HFFc6 (cell line): ENCODE results near the gene CDH13. TPM values are rescaled to one million over a fixed set of nuclear protein-coding genes. Genes with fewer than 3 reads are reported as not detected.

ENCODE experiments used
- DNase-seq: peaks from one replicate; pipeline ENCODE4 v3.0.0-alpha.2; 2018
- H3K27ac Mint-ChIP-seq: 2 replicates; pipeline ENCODE4 v1.8.0; 2020; ENCODE audit warnings: mild to moderate bottlenecking, mixed read lengths
- H3K27me3 Mint-ChIP-seq: 2 replicates; pipeline ENCODE4 v1.8.0; 2021; ENCODE audit warnings: mild to moderate bottlenecking, moderate library complexity, mixed read lengths; ENCODE audit not compliant: insufficient read depth
- H3K36me3 Mint-ChIP-seq: 2 replicates; pipeline ENCODE4 v1.8.0; 2021; ENCODE audit warnings: low read depth, mixed read lengths
- H3K4me1 Mint-ChIP-seq: 2 replicates; pipeline ENCODE4 v1.8.0; 2020; ENCODE audit warnings: low read depth, mixed read lengths
- H3K4me3 Mint-ChIP-seq: 2 replicates; pipeline ENCODE4 v1.8.0; 2020; ENCODE audit warnings: mild to moderate bottlenecking, moderate library complexity, mixed read lengths
- H3K9me3 Mint-ChIP-seq: 2 replicates; pipeline ENCODE4 v1.8.0; 2020; ENCODE audit warnings: mild to moderate bottlenecking, mixed read lengths
- total RNA-seq, 6 experiments: library from RNA; stranded (reverse); fragmentation: NEBNext Ultra II Directional; extraction: Animal tissue kit (Norgen Biotek cat#: 25700); gene quantifications; 2 replicates in 1 of 6; 3 replicates in 5 of 6; pipeline ENCODE4 v1.2.3, GENCODE V29; 2021
- TF ChIP-seq, protein P1 (sequence below): fragments of 200-600 bp; sonication (generic); IDR thresholded peaks from 2 replicates; pipeline ENCODE4 v1.5.0; 2021; ENCODE audit warnings: antibody characterized with exemption, mild to moderate bottlenecking

CDH13 gene
- total RNA-seq, 6 experiments from 2014 or later = 3.6 to 14.7 (median 4.7) TPM

DNA sequence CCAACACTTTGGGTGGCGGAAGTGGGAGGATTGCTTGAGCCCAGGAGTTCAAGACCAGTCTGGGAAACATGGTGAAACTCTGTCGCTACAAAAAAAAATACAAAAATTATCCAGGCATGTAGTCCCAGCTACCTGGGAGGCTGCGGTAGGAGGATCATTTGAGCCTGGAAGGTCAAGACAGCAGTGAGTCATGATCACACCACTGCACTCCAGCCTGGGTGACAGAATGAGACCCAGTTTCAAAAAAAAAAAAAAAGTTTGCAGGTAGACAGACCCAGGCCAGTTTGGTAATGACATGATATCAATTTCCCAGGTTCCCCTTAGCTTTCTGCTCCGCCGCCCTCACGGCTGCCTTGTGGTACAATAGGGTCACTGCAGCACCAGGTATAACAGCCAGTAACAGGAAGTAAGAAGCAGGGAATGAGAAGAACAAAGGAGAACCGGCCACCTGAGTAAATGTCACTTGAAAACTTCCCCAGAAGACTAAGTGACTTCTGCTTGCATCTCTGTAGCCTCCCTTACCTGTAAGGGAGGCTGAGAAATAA lies 979.8 kb downstream of the CDH13 start:
- peaks cover 30% of the 10 kb centered on the region for H3K9me3 Mint-ChIP-seq
- no peaks in the 10 kb centered on the region for H3K27me3 Mint-ChIP-seq
- 0 out of 2 replicates have a peak, but pooled peaks cover 6% of the 10 kb centered on the region for H3K36me3 Mint-ChIP-seq
- TF ChIP-seq, protein P1, sequence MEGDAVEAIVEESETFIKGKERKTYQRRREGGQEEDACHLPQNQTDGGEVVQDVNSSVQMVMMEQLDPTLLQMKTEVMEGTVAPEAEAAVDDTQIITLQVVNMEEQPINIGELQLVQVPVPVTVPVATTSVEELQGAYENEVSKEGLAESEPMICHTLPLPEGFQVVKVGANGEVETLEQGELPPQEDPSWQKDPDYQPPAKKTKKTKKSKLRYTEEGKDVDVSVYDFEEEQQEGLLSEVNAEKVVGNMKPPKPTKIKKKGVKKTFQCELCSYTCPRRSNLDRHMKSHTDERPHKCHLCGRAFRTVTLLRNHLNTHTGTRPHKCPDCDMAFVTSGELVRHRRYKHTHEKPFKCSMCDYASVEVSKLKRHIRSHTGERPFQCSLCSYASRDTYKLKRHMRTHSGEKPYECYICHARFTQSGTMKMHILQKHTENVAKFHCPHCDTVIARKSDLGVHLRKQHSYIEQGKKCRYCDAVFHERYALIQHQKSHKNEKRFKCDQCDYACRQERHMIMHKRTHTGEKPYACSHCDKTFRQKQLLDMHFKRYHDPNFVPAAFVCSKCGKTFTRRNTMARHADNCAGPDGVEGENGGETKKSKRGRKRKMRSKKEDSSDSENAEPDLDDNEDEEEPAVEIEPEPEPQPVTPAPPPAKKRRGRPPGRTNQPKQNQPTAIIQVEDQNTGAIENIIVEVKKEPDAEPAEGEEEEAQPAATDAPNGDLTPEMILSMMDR = no peak
- H3K4me3 Mint-ChIP-seq = no peak overlapping the region
- H3K4me1 Mint-ChIP-seq = no peaks in the 10 kb centered on the region
- H3K27ac Mint-ChIP-seq = no peak overlapping the region
- no peak for DNase-seq

DNA sequence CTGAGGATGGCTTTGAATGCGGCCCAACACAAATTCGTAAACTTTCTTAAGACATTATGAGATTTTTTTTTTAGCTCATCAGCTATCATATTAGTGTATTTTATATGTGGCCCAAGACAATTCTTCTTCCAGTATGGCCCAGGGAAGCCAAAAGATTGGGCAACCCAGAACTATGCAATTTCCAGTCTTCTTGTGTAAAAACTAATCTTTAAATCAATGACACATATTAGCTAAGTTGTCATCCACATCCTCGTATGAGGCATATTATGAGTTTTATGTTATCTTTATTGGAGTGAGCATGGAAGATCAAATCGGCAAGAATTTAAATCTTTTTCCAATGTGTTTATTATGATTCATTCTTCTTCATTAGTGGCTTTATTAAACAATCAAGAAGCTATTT lies 982.4 kb downstream of the CDH13 start:
- TF ChIP-seq, protein P1 = no peak
- H3K27me3 Mint-ChIP-seq = no peaks in the 10 kb centered on the region
- H3K4me3 Mint-ChIP-seq = no peak overlapping the region
- H3K27ac Mint-ChIP-seq = no peak overlapping the region
- DNase-seq = no peak
- H3K9me3 Mint-ChIP-seq = peaks cover 28% of the 10 kb centered on the region
- no peaks in the 10 kb centered on the region for H3K4me1 Mint-ChIP-seq
- H3K36me3 Mint-ChIP-seq = 0 out of 2 replicates have a peak, but pooled peaks cover 6% of the 10 kb centered on the region

DNA sequence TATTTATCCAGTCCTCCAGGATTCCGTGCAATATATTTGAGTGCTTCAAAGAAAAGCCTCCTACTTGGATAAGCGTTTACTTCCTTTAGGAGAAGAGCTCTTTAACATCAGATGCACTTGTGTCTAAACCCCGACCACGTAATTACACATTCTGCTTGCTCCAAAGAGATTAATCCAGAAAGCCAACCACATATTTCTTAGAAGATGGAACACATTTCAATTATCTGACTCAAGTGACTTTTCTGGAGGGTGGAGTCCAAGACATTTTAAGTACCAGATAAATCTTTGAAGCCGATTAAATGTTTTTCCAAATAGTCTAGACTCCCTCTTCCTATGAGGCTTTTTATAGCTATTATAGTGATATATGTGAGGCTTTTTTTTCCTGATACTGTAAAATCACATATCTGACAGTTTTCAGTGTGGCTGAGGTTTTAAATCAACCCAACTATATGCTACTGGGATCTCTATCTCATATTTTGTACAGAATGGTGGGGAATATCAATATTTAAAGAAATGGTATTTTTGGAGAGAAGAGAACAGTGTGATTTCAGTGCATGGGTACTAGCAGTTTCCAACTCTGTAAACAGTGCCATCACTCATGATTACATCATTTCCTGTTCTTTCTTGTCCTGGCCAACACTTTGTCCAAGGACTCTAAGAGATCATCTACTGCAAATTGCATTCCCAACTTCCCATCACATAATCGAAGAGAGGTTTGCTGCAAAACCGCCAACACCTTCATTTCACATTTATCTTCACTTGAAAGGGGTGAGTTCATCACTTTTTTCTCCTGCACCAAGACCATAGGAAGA lies 988.6 kb downstream of the CDH13 start:
- no peaks in the 10 kb centered on the region for H3K27me3 Mint-ChIP-seq
- TF ChIP-seq, protein P1 = no peak
- no peak for DNase-seq

DNA sequence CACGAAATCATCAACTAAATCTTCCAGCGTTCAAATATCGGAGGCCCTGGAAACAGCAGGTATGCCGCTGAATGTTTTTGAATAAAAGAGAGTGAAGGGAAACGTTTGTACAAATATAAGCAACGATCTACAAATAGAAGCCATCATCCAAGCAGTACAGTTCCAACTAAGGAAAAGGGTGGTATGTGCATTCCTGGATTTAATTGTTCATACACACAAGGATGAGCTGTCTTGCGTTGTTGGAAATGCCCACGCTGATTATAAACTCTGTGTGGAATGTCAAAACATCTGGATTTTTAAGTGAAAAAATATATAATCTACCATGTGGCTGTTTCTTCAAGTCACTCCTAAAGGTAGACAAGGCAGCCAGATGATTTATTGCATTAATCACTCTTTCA lies 989.2 kb downstream of the CDH13 start:
- Mint-ChIP-seq H3K4me3 (no peak overlapping the region), H3K27me3 (no peaks in the 10 kb centered on the region), H3K4me1 (peaks cover 5% of the 10 kb centered on the region; the same call in 1 of the 2 replicates), H3K9me3 (peaks cover 36% of the 10 kb centered on the region), H3K36me3 (no peaks in the 10 kb centered on the region), H3K27ac (no peak overlapping the region)
- TF ChIP-seq, protein P1 = no peak
- no peak for DNase-seq

More for the DNA sequence above, 988.6 kb downstream of the CDH13 start:
- Mint-ChIP-seq H3K36me3 (no peaks in the 10 kb centered on the region), H3K4me3 (no peak overlapping the region), H3K9me3 (peaks cover 33% of the 10 kb centered on the region), H3K4me1 (peaks cover 5% of the 10 kb centered on the region; the same call in 1 of the 2 replicates), H3K27ac (no peak overlapping the region)

DNA sequence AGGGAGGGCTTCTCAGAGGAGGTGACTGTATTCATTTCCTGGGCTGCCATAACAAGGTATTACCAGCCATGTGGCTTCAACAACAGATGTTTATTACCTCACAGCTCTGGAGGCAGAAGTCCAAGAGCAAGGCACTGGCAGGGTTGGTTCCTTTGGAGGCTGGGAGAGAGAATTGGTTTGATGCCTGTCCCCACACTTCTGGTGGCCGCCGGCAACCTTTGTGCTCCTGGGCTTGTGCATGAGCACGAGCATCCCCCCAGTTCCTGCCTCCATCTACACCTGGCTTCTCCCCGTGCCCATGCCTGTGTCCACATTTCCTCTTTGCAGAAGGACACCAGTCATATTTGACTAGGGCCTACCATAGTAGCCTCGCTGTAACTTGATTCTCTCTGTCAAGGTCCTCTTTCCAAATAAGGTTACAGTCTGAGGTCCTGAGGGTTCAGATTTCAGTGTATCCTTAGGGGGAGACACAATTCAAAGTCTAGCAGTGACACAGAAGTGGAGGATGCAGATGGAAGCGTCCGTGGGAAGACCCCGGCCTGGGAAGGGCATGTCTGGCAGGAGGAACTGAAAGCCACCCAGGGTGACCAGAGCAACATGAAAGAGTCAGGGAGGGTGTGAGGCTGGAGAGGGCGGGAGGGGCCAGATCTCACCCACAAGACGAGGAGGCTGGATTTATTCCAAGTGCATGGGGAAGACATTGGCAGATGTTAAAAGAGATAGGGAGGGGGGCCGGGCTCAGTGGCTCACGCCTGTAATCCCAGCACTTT lies 992.8 kb downstream of the CDH13 start:
- no peaks in the 10 kb centered on the region; the same call in 1 of the 2 replicates for H3K27me3 Mint-ChIP-seq
- peaks cover 4% of the 10 kb centered on the region; the same call in 1 of the 2 replicates for H3K36me3 Mint-ChIP-seq
- H3K4me3 Mint-ChIP-seq = no peak overlapping the region
- no peak for DNase-seq
- TF ChIP-seq, protein P1 = no peak
- peaks cover 5% of the 10 kb centered on the region; the same call in 1 of the 2 replicates for H3K4me1 Mint-ChIP-seq
- H3K9me3 Mint-ChIP-seq = peaks cover 56% of the 10 kb centered on the region
- H3K27ac Mint-ChIP-seq = no peak overlapping the region
